Thyroid gland (tissue), 4 donors: ENCODE results near the gene ZNF586.
"Not testable (repeated sequence)": the region's sequence is repeated elsewhere in the genome, so short reads cannot be mapped to it uniquely, and the experiment has no call there.

Experiments used
- CTCF ChIP-seq, 6 experiments: fragments of 200-600 bp in 3 of 6; fragments of 450-650 bp in 3 of 6; sonication (generic) in 3 of 6; IDR thresholded peaks; one replicate each; pipeline ENCODE4 v1.5.1; 2016 to 2019; ENCODE audit warnings: antibody characterized with exemption in 6 of 6, mild to moderate bottlenecking in 2 of 6, inconsistent platforms in 1 of 6, moderate library complexity in 1 of 6
- POLR2A ChIP-seq, 2 donors: fragments of 450-650 bp; IDR thresholded peaks; one replicate each; pipeline ENCODE4 v1.6.1; 2017; ENCODE audit warnings: antibody characterized with exemption in 2 of 2, mild to moderate bottlenecking in 2 of 2, moderate library complexity in 1 of 2

GRCh38 chr19:57821501-57821900, 52.0 kb downstream of the ZNF586 start:
- not testable (repeated sequence) for TF ChIP-seq CTCF, POLR2A (IDR thresholded peaks at IDR 0.05)
